ENCODE data around the gene ASPN.

GRCh38 chr9:92484563-92484962, 2.3 kb upstream of the ASPN start:
- TF ChIP-seq EZH2 (IDR thresholded peaks at IDR 0.05; ENCODE audit: low read depth, unreplicated experiment) (no peak), POLR2AphosphoS5 (IDR thresholded peaks at IDR 0.05; ENCODE audit: low read depth) (no peak), CTCF (conservative IDR thresholded peaks at IDR 0.05; ENCODE audit: low read depth in 2 of 2) (no peak), REST (IDR thresholded peaks at IDR 0.05; ENCODE audit: unreplicated experiment) (no peak), EZH2phosphoT487 (IDR thresholded peaks at IDR 0.05; ENCODE audit: unreplicated experiment) (no peak), JUNB (IDR thresholded peaks at IDR 0.05; ENCODE audit: unreplicated experiment) (no peak), NANOG (IDR thresholded peaks at IDR 0.05; ENCODE audit: borderline replicate concordance) (no peak), CREB1 (CRISPR knock-in tag; IDR thresholded peaks at IDR 0.05; ENCODE audit: low read depth) (no peak), ETS1 (IDR thresholded peaks at IDR 0.05) (no peak), ZNF331 (CRISPR knock-in tag; IDR thresholded peaks at IDR 0.05; ENCODE audit: low read depth) (no peak), ZNF114 (CRISPR knock-in tag; IDR thresholded peaks at IDR 0.05) (no peak), ZNF462 (CRISPR knock-in tag; IDR thresholded peaks at IDR 0.05) (no peak)

Data from GM23338 (cell line).